ENCODE data around the gene TFAP2E.

DNA sequence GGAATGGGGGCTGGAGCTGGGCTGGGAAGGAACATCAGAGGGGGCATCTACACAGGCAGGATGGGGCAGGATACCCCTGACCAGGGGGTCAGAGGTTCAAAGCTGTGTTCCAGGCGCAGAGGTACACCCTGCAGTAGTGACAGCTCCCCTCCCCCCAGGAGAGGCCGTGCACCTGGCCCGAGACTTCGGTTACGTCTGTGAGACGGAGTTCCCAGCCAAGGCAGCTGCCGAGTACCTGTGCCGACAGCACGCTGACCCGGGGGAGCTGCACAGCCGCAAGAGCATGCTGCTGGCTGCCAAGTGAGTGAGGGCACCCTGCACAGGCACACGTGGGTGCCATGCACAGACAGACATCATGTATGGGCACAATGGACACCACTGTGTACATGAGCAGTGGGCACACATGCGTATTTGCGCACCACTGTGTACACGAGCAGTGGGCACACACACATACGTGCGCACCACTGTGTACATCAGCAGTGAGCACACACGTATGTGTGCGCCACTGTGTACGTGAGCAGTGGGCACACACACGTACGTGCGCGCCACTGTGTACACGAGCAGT is 17.4 kb downstream of the TFAP2E start:
- TF ChIP-seq GATA3 (IDR thresholded peaks at IDR 0.05; ENCODE audit: low read depth, low read length) (no peak), GATA2 (IDR thresholded peaks at IDR 0.05; ENCODE audit: low read depth, low read length) (no peak)
